Nephron progenitor cell (in vitro differentiated cells): Measurements from ENCODE around the gene GOLGA5.

Source experiments
- DNase-seq: peaks from one replicate; pipeline ENCODE4 v3.0.0; 2021
- H3K27ac Mint-ChIP-seq: 2 replicates; pipeline ENCODE4 v1.8.0; 2021; ENCODE audit warnings: mild to moderate bottlenecking, moderate library complexity, mixed read lengths
- H3K27me3 Mint-ChIP-seq: 2 replicates; pipeline ENCODE4 v1.8.0; 2021; ENCODE audit warnings: mild to moderate bottlenecking, low read depth, mixed read lengths; ENCODE audit not compliant: poor library complexity
- H3K36me3 Mint-ChIP-seq: 2 replicates; pipeline ENCODE4 v1.8.0; 2021; ENCODE audit warnings: low read depth, mixed read lengths
- H3K4me1 Mint-ChIP-seq: 2 replicates; pipeline ENCODE4 v1.8.0; 2021; ENCODE audit warnings: mixed read lengths
- H3K4me3 Mint-ChIP-seq: 2 replicates; pipeline ENCODE4 v1.8.0; 2021; ENCODE audit warnings: mild to moderate bottlenecking, moderate library complexity, mixed read lengths
- H3K9me3 Mint-ChIP-seq: 2 replicates; pipeline ENCODE4 v1.8.0; 2021; ENCODE audit warnings: mild to moderate bottlenecking, moderate library complexity, mixed read lengths
- TF ChIP-seq, protein P1 (sequence below): fragments of 200-600 bp; sonication (generic); IDR thresholded peaks from 2 replicates; pipeline ENCODE4 v1.5.0; 2021; ENCODE audit warnings: antibody characterized with exemption

GOLGA5 gene

DNA sequence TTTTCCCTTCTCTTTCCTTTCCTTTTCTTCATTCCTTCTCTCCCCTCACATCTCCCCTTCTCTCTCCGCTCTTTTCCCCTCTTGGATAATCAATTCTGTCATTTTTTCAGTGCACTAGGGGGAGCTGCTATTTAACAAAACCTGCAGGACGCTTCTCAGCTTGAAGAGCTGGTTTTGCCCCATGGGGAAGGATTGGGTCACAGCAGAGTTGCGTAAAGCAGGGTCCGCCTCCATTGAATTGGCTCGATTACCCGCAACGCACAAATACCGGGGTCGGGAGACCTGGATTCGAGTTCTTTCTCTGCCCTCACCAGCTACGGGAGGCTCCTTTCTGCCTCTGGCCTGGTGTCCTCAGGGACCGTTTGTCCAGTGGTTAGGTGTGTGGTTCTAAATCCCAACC, 86.7 kb downstream of the GOLGA5 start:
- no peaks in the 10 kb centered on the region for H3K36me3 Mint-ChIP-seq
- peaks cover 60% of the 10 kb centered on the region for H3K4me1 Mint-ChIP-seq
- H3K4me3 Mint-ChIP-seq, result no peak overlapping the region
- H3K27me3 Mint-ChIP-seq, result peaks cover 67% of the 10 kb centered on the region
- DNase-seq, result no peak
- peaks cover 12% of the 10 kb centered on the region for H3K9me3 Mint-ChIP-seq
- TF ChIP-seq, protein P1, sequence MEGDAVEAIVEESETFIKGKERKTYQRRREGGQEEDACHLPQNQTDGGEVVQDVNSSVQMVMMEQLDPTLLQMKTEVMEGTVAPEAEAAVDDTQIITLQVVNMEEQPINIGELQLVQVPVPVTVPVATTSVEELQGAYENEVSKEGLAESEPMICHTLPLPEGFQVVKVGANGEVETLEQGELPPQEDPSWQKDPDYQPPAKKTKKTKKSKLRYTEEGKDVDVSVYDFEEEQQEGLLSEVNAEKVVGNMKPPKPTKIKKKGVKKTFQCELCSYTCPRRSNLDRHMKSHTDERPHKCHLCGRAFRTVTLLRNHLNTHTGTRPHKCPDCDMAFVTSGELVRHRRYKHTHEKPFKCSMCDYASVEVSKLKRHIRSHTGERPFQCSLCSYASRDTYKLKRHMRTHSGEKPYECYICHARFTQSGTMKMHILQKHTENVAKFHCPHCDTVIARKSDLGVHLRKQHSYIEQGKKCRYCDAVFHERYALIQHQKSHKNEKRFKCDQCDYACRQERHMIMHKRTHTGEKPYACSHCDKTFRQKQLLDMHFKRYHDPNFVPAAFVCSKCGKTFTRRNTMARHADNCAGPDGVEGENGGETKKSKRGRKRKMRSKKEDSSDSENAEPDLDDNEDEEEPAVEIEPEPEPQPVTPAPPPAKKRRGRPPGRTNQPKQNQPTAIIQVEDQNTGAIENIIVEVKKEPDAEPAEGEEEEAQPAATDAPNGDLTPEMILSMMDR, result no peak
- H3K27ac Mint-ChIP-seq, result no peak overlapping the region

DNA sequence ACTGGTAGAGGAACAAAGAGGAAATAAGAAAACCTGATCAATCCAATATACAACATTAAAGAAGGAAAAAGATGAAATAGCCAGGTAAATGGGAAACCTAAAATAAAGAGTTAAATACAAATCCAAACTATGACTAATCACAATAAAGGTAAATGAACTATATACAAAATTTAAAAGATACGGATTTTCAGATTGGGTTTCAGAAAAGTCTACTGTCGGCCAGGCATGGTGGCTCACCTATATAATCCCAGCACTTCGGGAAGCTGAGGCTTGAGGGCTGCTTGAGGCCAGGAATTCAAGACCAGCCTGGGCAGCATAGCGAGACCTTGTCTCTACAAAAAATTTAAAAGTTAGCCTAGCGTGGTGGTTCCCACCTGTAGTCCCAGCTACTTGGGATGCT, 89.0 kb downstream of the GOLGA5 start:
- Mint-ChIP-seq H3K4me1 (peaks cover 38% of the 10 kb centered on the region), H3K36me3 (no peaks in the 10 kb centered on the region), H3K27ac (no peak overlapping the region), H3K4me3 (no peak overlapping the region), H3K9me3 (peaks cover 12% of the 10 kb centered on the region), H3K27me3 (peaks cover 76% of the 10 kb centered on the region)
- no peak for DNase-seq
- TF ChIP-seq, protein P1, result no peak

DNA sequence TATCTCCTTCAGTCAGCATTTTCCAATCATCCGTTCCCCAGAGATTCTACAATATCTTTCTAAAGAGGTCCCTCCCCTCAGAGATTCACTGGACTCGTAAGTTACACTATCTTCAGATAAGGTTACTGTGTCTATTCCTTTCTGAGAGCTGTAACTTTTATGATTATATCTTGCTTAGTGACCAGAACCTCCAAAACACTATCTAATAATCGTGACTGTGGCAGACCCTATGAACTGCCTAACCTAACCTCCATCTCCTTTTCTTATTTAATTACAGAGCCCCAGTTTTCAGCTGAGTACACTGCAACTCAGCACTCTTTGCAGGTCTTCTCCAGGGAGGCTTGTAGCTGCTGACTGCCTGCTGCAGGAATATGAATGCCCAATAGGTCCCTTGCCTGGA, 90.3 kb downstream of the GOLGA5 start:
- peaks cover 79% of the 10 kb centered on the region for H3K27me3 Mint-ChIP-seq
- peaks cover 29% of the 10 kb centered on the region for H3K4me1 Mint-ChIP-seq
- H3K4me3 Mint-ChIP-seq, result no peak overlapping the region
- peaks cover 12% of the 10 kb centered on the region for H3K9me3 Mint-ChIP-seq
- TF ChIP-seq, protein P1, result no peak
- H3K27ac Mint-ChIP-seq, result no peak overlapping the region
- H3K36me3 Mint-ChIP-seq, result no peaks in the 10 kb centered on the region
- no peak for DNase-seq

DNA sequence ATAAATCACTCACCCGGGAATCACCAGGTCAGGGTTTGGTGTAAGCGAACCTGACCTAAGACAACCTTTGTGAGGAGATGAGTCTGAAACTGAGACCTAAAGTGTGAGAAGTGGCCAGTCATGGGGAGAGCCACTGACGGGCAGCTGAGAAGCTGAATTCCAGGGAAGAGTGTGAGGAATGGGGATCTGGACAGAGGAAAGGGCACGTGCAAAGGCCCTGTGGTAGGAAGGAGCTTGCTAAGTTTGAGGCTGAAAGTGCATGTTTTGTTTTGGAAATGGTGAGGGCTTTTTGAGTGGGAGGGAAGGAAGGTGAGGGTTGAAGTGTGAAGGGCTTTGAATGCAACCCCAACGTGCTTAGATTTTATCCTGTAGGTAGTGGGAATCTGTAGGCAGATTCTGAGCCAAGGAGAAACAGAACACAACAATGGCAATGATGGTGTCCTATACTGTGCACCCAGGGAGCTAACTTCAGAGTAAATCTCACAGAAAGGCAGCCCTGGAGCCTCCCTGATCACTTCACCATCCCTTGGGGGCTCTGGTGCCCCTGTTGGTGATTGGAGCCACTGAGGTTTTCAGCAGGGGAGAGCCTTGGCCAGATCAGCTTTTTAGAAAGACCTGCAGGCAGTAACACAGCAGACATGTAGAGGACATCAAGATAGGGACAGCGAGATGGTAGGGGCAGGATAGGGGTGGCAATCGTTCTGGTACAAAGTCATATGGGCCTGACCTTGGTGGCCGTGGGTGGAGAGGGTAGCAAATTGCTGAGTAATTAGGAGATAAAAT, 91.4 kb downstream of the GOLGA5 start:
- peaks cover 19% of the 10 kb centered on the region for H3K4me1 Mint-ChIP-seq
- peaks cover 75% of the 10 kb centered on the region for H3K27me3 Mint-ChIP-seq
- H3K36me3 Mint-ChIP-seq, result no peaks in the 10 kb centered on the region
- no peak for DNase-seq
- H3K4me3 Mint-ChIP-seq, result no peak overlapping the region
- H3K9me3 Mint-ChIP-seq, result peaks cover 16% of the 10 kb centered on the region
- no peak overlapping the region for H3K27ac Mint-ChIP-seq
- TF ChIP-seq, protein P1, result no peak

DNA sequence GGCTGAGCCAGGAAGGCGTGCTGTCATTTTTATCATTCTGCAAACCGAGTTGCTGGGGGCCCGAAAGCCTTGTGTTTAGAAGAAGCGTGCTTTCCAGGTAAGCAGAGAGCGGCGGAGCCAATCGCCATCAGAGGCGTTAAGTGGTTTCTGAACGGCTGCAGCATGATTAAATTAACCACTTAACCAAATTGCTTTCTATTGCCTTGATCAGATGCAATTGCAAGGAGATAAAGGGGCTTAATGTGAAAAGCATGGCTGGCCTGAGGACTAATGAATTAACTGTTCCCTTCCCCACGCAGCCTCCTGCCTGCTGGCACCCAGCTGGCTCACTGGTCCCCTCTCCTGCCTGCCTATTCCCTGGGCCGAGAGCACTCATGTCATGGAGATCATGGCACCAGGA, 92.2 kb downstream of the GOLGA5 start:
- H3K4me3 Mint-ChIP-seq, result no peak overlapping the region
- TF ChIP-seq, protein P1, result no peak
- peaks cover 68% of the 10 kb centered on the region for H3K27me3 Mint-ChIP-seq
- H3K36me3 Mint-ChIP-seq, result no peaks in the 10 kb centered on the region
- H3K4me1 Mint-ChIP-seq, result peaks cover 11% of the 10 kb centered on the region
- peaks cover 16% of the 10 kb centered on the region for H3K9me3 Mint-ChIP-seq
- H3K27ac Mint-ChIP-seq, result no peak overlapping the region
- DNase-seq, result no peak

DNA sequence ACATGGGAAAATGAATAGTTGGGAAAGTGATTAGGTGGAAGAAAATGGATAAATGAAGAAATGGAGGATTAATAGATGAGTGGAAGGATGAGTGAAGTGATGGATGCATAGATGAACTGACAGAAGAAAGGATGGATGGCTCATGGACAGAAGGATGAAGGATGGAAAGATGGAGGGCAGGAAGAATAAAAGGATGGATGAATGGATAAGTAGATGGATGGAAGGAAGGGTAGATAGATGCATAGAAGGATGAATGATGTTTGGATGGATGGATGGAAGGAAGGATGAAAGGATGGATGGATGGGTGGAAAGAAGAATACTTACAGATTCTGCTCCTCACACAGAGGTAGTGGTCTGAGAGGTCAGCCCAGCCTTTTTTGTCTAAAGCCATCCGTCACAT, 93.1 kb downstream of the GOLGA5 start:
- Mint-ChIP-seq H3K27ac (no peak overlapping the region), H3K27me3 (peaks cover 66% of the 10 kb centered on the region), H3K4me1 (peaks cover 11% of the 10 kb centered on the region), H3K4me3 (no peak overlapping the region), H3K36me3 (no peaks in the 10 kb centered on the region), H3K9me3 (peaks cover 12% of the 10 kb centered on the region)
- TF ChIP-seq, protein P1, result no peak
- DNase-seq, result no peak
